NCI-H748 (cell line): Measurements from ENCODE around the gene EGFLAM.
"Not testable (repeated sequence)": the region's sequence is repeated elsewhere in the genome, so short reads cannot be mapped to it uniquely, and the experiment has no call there.

ENCODE experiments used
- DNase-seq: peaks from one replicate; lab custom pipeline; 2025; ENCODE audit not compliant: unreplicated experiment; lab: John Stamatoyannopoulos, UW

EGFLAM gene

DNA sequence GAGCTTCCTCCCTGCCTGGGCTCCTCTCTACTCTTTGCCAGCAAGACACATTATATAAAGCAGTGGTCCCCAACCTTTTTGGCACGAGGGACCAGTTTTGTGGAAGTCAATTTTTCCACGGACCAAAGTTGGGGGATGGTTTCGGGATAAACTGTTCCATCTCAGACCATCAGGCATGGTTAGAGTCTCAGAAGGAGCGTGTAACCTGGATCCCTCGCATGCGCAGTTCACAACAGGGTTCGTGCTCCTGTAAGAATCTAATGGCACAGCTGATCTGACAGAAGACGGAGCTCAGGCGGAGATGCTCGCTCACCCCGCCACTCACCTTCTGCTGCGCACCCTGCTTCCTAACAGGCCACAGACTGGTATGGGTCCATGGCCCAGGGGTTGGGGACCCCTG is 155.3 kb downstream of the EGFLAM start:
- DNase-seq: no peak

- DNase-seq: no peak
Observed at GRCh38 chr5:38414348-38414747, 156.0 kb downstream of the EGFLAM start.

DNA sequence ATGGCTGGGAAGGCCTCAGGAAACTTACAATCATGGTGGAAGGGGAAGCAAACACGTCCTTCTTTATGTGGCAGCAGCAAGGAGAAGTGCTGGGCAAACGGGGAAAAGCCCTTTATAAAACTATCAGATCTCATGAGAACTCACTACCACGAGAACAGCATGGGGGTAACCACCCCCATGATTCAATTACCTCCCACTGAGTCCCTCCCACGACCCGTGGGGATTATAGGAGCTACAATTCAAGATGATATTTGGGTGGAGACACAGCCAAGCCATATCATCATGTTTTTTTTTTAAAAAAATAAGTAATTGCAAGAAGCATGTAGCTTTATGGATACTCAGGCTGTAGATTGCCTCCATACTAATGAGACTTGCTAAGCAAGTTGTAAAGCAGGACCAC is 157.4 kb downstream of the EGFLAM start:
- DNase-seq: not testable (repeated sequence)

DNA sequence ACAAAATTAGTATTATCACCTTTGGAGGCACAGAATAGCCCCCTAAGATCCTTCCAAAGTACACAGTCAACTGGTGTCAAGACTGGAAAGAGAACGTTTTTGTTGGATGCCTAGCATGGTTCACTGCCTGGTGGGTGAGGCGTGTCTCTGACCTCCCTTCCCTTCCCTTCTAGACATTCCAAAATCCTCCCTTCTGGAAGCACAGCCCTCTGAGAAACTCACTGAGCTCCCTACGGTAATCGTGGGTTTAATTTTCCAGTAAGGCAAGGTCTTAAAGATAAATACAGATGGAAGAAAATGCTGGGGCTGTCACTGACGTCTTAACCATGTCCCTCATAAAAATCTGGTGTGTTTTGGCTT is 159.3 kb downstream of the EGFLAM start:
- no peak for DNase-seq

DNA sequence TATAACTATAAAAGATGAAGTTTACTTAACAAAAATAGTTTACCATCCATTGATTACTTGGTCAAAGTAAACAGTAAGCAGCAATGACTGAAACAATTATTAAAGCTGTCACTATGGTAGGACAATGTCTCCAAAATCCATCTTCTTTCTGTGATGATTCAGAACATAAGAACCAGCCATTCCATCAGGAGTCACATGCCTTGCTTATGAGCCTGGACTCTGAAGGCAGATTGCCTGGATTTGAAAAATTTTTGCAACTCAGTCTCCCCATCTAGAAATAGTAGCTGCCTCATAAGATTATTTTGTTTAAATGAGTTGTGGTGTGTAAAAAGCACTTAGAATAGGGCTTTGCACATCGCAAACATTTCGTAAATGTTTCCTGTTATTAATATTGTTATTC is 161.9 kb downstream of the EGFLAM start:
- DNase-seq: no peak

GRCh38 chr5:38420691-38421390 is 162.5 kb downstream of the EGFLAM start:
- DNase-seq: peak; percentile 87

DNA sequence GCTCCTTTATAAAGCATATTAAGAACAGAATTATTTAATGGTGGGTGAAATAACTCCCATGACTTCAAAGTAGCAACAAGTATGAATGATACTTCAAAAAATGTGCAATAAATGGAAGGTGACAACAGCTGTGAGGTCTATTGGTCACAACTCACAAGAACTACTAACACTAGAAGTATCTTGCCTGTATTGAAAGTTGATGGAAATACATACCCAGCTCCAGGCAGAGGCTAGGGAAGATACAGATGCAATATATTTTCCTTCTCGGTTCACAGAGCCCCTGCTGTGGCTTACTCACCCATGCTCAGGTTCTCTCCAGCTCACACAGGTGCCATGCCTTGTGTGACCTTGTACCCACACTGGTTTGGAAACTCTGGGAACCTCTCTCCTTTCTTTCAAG is 164.3 kb downstream of the EGFLAM start:
- DNase-seq: no peak

DNA sequence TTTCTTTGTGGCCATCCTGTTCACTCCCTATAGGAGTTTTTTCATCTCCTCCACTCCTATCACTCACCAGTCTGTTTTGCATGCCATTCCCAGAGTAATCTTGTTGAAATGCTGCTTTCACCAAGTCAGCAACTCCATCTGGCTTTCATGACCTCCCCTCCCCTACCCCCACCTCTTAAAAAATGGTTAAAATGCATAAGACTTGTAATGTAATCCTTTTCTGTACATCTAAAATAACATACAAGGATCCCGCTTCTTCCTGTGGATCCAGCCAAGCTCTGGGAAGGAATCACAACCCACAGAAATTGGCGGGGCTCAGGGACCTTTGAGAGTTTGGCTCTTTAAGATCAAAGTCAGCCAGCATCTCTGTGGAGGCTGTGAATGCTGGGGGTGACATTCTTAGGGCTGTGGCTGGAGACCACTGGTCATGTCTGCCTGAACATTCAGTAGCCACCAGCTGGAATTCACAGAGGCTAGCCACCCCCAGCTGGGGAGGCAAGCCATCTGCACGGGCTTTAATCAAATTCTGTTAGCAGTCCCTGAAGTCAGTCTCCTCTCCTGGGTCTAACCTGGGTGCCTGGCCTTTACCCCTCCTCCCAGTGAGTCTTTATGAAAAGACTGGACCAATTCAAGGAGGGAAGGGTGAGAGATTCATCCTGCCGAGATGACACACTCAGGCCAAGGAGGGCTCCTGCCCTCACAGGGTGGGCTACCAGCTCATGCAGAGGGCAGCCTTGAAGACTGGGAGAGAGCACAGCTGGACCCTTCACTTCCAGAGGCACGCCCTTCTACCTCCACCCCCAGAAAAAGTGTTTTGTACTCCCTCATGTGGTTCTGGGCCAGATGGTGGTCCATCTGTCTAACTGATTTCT is 165.2 kb downstream of the EGFLAM start:
- peak; percentile 57 for DNase-seq

DNA sequence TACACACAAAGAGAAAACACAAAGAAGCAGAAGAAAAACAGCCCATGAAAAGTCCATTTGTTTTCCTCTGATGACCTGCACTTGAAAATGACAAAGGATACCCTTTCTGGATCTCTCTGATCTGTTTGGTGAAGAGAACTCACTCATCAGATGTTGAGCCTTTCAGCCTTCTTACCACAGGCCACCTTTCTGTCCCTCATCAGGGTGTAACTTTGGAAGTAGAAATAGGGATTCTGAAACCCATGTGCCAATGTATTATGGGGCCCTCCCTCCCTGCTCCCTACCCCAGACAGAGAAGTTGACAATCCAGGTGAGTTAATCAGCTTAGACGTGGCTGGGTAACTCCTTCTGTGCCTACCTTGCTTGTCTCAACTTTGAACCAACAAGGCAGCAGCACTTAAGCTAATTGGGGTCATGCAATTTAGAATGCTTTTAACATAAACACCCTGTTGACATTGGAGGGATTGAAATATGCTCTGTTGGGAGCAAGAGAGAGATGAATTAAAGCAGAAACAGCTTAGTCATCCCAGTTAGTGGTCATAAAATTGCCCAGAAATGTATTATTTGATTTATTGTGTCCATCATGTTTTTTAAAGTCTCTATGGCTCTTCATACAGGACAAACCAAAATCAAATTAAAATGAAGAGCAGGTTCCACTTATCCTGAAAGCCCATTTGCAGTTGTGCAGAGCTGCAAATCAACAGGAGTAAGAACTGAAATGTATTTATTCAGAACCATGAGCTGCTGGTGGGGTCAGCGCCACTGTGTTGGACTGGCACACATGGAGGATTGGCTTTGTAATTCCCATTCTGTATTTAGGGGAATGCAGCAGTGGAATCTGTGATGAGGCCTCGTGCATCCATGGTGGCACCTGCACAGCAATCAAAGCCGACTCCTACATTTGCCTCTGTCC is 166.0 kb downstream of the EGFLAM start:
- DNase-seq: peak; percentile 95

DNA sequence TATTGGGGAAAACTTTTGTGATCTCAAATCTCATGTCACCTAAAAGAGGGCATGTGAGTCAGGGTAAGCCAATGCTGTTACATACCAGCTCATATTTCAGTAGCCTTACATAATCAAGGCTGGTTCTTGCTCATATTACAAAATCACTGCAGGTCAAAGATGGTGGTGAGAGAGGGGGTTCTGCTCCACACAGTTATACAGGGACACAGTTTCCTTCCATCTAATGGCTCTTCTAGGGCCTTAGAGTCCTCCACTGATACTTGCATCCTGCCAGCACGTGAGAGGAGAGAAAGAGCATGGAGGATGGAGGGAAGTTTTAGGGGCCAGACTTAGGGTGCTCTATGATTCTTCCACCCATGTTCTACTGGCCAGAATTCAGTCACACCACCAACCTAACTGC is 168.1 kb downstream of the EGFLAM start:
- DNase-seq: no peak

DNA sequence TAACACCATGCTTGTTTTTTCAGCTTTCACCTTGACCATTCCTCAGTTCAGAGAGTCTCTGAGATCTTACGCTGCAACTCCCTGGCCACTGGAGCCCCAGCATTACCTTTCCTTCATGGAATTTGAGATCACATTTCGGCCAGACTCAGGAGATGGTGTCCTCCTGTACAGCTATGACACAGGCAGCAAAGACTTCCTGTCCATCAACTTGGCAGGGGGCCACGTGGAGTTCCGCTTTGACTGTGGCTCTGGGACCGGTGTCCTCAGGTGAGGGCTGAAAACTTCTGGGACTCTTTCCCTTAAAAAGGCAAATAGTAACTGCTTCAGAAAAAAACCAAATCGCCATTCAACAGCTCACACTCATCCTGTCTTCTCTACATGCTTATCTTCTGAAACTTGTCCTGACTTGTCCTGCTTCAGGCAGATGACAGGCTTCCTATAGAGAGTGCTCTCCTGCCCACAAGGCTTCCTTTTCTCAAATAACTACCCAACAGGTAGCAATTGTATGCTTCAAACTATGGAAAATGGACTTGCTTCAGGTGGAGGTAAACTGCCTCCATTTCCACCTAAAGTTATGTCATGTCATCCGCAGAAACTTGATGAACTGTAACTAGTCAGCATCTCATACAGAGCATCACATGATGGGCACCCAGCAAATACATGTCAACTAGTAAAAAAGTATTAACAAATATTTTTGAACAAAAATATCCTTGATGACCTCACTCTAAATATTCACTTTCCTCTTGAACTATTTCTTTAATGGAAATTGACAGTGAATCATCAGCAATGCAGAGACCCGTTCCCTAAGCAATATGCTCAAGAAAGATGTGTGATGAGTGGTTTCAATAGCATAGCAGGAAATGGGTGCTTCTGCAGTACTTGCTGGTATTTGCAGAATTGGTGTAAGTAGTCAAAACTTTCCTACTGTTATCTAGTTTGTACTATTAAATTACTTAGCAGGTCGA is 168.9 kb downstream of the EGFLAM start:
- DNase-seq: peak; percentile 47

- no peak for DNase-seq
Observed at GRCh38 chr5:38431242-38431853, 173.0 kb downstream of the EGFLAM start.

- DNase-seq: peak; percentile 42
Observed at GRCh38 chr5:38433160-38433861, 175.0 kb downstream of the EGFLAM start.

DNA sequence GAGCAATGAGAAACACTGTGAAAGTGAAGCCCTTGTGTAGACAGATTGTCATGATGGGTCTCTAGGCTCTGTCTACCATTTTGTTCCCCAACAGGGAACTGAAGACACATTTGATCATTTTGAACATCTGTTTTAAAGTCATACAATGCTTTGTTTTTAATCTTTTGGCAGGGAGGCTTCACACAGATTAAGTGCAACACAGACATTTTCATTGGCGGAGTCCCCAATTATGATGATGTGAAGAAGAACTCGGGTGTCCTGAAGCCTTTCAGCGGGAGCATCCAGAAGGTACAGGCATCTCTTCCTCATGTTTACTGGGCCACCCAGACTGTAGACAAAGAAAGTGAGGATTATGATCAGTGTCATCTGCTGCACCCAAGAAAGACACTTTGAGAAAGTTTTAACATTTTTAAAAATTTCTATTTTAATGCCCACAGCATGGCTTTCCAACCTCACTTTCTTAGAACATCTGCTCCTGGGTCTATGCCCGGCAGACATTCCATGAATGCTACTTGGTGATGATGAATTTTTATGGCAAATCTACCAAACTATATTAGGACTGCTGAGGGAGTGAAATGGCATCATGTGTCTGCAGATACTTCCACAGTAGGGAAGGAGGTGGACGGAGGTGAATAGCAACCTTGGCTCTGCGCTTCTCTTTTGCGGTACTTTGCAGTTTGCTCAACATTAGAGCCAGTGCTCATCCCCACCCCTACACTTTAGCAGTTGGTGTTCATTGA is 176.8 kb downstream of the EGFLAM start:
- no peak for DNase-seq

GRCh38 chr5:38438757-38439156 is 180.4 kb downstream of the EGFLAM start:
- DNase-seq: no peak

GRCh38 chr5:38441453-38442246 is 183.3 kb downstream of the EGFLAM start:
- peak; percentile 99 for DNase-seq

DNA sequence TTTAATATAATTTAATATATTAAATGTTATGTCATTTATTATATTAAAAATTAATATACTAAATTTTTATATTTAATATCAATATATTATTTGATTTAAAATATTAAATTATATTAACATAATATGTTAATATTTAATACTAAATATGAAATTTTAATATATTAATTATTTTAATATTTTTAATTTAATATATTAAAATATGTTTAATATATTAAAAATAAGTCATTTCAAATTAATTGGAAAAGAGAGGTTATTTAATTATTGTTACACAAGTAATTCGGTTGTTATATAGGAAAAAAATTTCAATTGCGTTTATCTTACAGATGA is 183.9 kb downstream of the EGFLAM start:
- DNase-seq: no peak

DNA sequence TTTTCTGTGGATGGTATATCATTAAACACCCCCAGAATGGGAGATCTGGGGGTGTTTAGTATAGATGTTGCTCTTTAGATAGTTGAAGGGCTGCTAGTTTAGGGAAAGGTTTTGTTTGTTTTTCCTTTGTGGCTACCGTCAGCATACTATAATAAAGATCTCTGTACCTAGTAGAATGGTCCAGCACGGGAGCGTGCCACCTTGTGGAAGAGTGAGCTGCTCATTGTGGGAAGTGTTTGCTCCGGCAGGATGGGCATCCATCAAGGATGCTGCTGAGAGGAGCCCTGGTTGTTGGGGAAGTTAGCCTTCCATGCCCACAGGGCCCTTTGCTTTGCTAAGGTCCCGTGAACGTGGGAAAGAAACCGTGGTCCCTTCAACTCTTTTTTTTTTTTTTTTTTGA is 185.0 kb downstream of the EGFLAM start:
- peak; percentile 57 for DNase-seq
